Pancreas (tissue), 10 donors: ENCODE measurements around the gene PKP2. TPM values are rescaled to one million over a fixed set of nuclear protein-coding genes. Genes with fewer than 3 reads are reported as not detected.

ENCODE experiments used
- ATAC-seq, 4 donors: fragments of 200-7000 bp; cut with Tn5 transposase; one replicate each; pipeline versions ENCODE4 v1.8.0 to v1.9.1; 2020; ENCODE audit warnings: mild to moderate bottlenecking in 4 of 4, moderate library complexity in 4 of 4
- DNase-seq, 6 donors: peaks; one replicate each; pipeline ENCODE4 v3.0.0-alpha.2; 2020
- FAIRE-seq: peaks from 2 replicates; lab custom pipeline; 2012; peaks lifted over from hg19 to GRCh38; lab: Jason Lieb, UNC
- H3K27ac ChIP-seq, 4 donors: fragments of 200-600 bp; sonication (generic); 1 replicate in 3 of 4; 2 replicates in 1 of 4; pipeline versions ENCODE4 v1.5.0 to v1.8.0; 2020
- H3K27me3 ChIP-seq, 4 donors: fragments of 200-600 bp; one replicate each; pipeline ENCODE4 v1.8.0; 2021
- H3K36me3 ChIP-seq, 3 donors: fragments of 200-600 bp; sonication (generic) in 1 of 3; one replicate each; pipeline versions ENCODE4 v1.5.0 to v1.8.0; 2020 to 2021
- H3K4me1 ChIP-seq, 3 donors: fragments of 200-600 bp; one replicate each; pipeline ENCODE4 v1.8.0; 2021
- H3K4me3 ChIP-seq, 4 donors: fragments of 200-600 bp; sonication (generic) in 2 of 4; one replicate each; pipeline versions ENCODE4 v1.5.0 to v1.8.0; 2020 to 2021
- H3K9me3 ChIP-seq, 4 donors: fragments of 200-600 bp; one replicate each; pipeline ENCODE4 v1.8.0; 2021
- CTCF ChIP-seq, 4 donors: fragments of 200-600 bp; sonication (generic) in 3 of 4; IDR thresholded peaks; one replicate each; pipeline versions ENCODE4 v1.5.0 to v1.8.0; 2021; ENCODE audit warnings: antibody characterized with exemption in 4 of 4
- WGBS, 2 donors: extraction: QIAGEN DNeasy Blood & Tissue Kit; methylation state at CpG; one replicate each; pipeline ENCODE4 v1.1.7; 2013; 5-methylcytosine and 5-hydroxymethylcytosine counted together
- intact Hi-C, 3 donors: fragments of 100-400 bp; cut with DNase I; formaldehyde crosslinking; loops; one replicate each; pipeline versions ENCODE4 v1.11.1 to v1.14.2; 2022
- polyA plus RNA-seq, 2 donors: library from polyadenylated mRNA; stranded (reverse); fragments of 200-250 nt; gene quantifications; one replicate each; pipeline ENCODE4 v1.2.3, GENCODE V29; 2013
- total RNA-seq, 6 donors: library from RNA; stranded (reverse); fragmentation: NEBNext Ultra II Directional in 4 of 6; extraction: Animal tissue kit (Norgen Biotek cat#: 25700) in 4 of 6; gene quantifications; one replicate each; pipeline versions ENCODE4 v1.2.1 to v1.2.4, GENCODE V29; 2021 to 2023
- donor health status: healthy with polysubstance abuse.
- donor health status: DM: no; HTN: no; CAD: no; lungs with moderate emphysema.
- donor health status: DM: no; HTN: no; CAD: no.
- donor health status: control.
- donor health status: control.
- donor health status: Bipolar disorder and iron deficiency.
- donor health status: DM: yes; HTN: yes; CAD: no.
- donor health status: DM: no; HTN: no; CAD: no.
- donor health status: DM: no; HTN: no; CAD: no.
- donor health status: DM: yes; HTN: yes; CAD: no.

The PKP2 gene
- total and polyA plus RNA-seq, 8 donors = 4.9 to 22.7 (median 12.3) TPM

- no peaks in the 10 kb centered on the region for H3K27me3 ChIP-seq
- ATAC-seq (no peak), FAIRE-seq (no peak), DNase-seq (no peak)
- H3K27ac ChIP-seq = no peak overlapping the region
- WGBS, 2 donors = 57 to 64% methylated on average over 8 of the region's 8 CpGs
- no peak overlapping the region for H3K4me3 ChIP-seq
- TF ChIP-seq CTCF (IDR thresholded peaks at IDR 0.05) = no peak
- intact Hi-C loops = no loop called here
- no peaks in the 10 kb centered on the region for H3K36me3 ChIP-seq
- no peaks in the 10 kb centered on the region for H3K9me3 ChIP-seq
- H3K4me1 ChIP-seq = no peaks in the 10 kb centered on the region
These were observed 26.1 kb upstream of the PKP2 start for GRCh38 chr12:32922546-32923297.

- no peak for ATAC-seq
- intact Hi-C loops = no loop called here
- Histone ChIP-seq H3K27ac (no peak overlapping the region), H3K9me3 (no peaks in the 10 kb centered on the region), H3K4me1 (no peaks in the 10 kb centered on the region), H3K4me3 (no peak overlapping the region), H3K27me3 (no peaks in the 10 kb centered on the region), H3K36me3 (no peaks in the 10 kb centered on the region)
- no peak for DNase-seq
- no peak for TF ChIP-seq CTCF (IDR thresholded peaks at IDR 0.05)
- WGBS, 2 donors = 27 to 45% methylated on average over 2 of the region's 2 CpGs
- no peak for FAIRE-seq
These were observed 24.8 kb upstream of the PKP2 start for GRCh38 chr12:32921397-32921796.

GRCh38 chr12:32920506-32921085, 24.0 kb upstream of the PKP2 start:
- FAIRE-seq (no peak), ATAC-seq (peak in 1 of 4 donors; percentile 34), DNase-seq (no peak)
- H3K27ac ChIP-seq = no peak overlapping the region
- H3K36me3 ChIP-seq = no peaks in the 10 kb centered on the region
- no peaks in the 10 kb centered on the region for H3K4me1 ChIP-seq
- H3K9me3 ChIP-seq = no peaks in the 10 kb centered on the region
- intact Hi-C loops = no loop called here
- no peak overlapping the region for H3K4me3 ChIP-seq
- no peak for TF ChIP-seq CTCF (IDR thresholded peaks at IDR 0.05)
- 40 to 61% methylated on average over 8 of the region's 8 CpGs for WGBS, 2 donors
- no peaks in the 10 kb centered on the region for H3K27me3 ChIP-seq

- peak in 3 of 4 donors; percentile 26 to 49 (median 40) for TF ChIP-seq CTCF (IDR thresholded peaks at IDR 0.05)
- Histone ChIP-seq H3K36me3 (no peaks in the 10 kb centered on the region), H3K27ac (no peak overlapping the region), H3K9me3 (no peaks in the 10 kb centered on the region), H3K4me1 (no peaks in the 10 kb centered on the region), H3K4me3 (no peak overlapping the region), H3K27me3 (no peaks in the 10 kb centered on the region)
- FAIRE-seq = no peak
- intact Hi-C loops = loop anchor here in 2 of 3 donors (5.0 to 10.0 kb wide), 2 partner anchors 154 to 162 kb away; partner anchors contain the start of gene YARS2 (in 1 of the 2)
- peak; percentile 61 to 84 (median 78) for ATAC-seq
- DNase-seq = no peak
- WGBS, 2 donors = 45 to 49% methylated on average over 11 of the region's 11 CpGs
These were observed 22.6 kb upstream of the PKP2 start for GRCh38 chr12:32918890-32919801.
